K562 (cell line): ENCODE measurements around the gene CIB2. TPM values are rescaled to one million over a fixed set of nuclear protein-coding genes. Genes with fewer than 3 reads are reported as not detected.
A peak's percentile ranks its signal among the peaks of the same experiment; 100 is the strongest.

Source experiments
- CBFA2T3 ChIP-seq: fragments of 450-650 bp; IDR thresholded peaks from 2 replicates; pipeline ENCODE4 v1.6.1; 2017
- CCAR2 ChIP-seq: fragments of 200-400 bp; formaldehyde crosslinking; IDR thresholded peaks from 2 replicates; pipeline ENCODE4 v1.6.1; 2017; ENCODE audit warnings: mild to moderate bottlenecking, low read depth, low read length
- COPS2 ChIP-seq: fragments of 450-650 bp; conservative IDR thresholded peaks from 2 replicates; pipeline ENCODE4 v1.6.1; 2016; ENCODE audit warnings: mild to moderate bottlenecking, moderate library complexity
- DLX4 ChIP-seq: fragments of 250-450 bp; sonication (Bioruptor Pico); IDR thresholded peaks from 2 replicates; pipeline ENCODE4 v1.6.1; 2021; ENCODE audit warnings: mild to moderate bottlenecking
- E4F1 ChIP-seq: fragments of 250-450 bp; sonication (Bioruptor Pico); IDR thresholded peaks from 2 replicates; pipeline ENCODE4 v1.5.0; 2021; ENCODE audit warnings: mild to moderate bottlenecking, borderline replicate concordance
- ESRRA ChIP-seq: fragments of 450-650 bp; IDR thresholded peaks from 2 replicates; pipeline ENCODE4 v1.6.1; 2014; ENCODE audit warnings: low read depth, mild to moderate bottlenecking, moderate library complexity, borderline replicate concordance
- FOXJ2 ChIP-seq: fragments of 200-800 bp; sonication (Bioruptor generic); IDR thresholded peaks from 2 replicates; pipeline ENCODE4 v1.6.1; 2016; ENCODE audit warnings: missing genetic modification characterization, missing compliant biosample characterization
- GATAD2B ChIP-seq: fragments of 450-650 bp; IDR thresholded peaks from 2 replicates; pipeline ENCODE4 v1.6.1; 2017; ENCODE audit warnings: mild to moderate bottlenecking, borderline replicate concordance
- HDAC1 ChIP-seq, 2 experiments: fragments of 450-650 bp; IDR thresholded peaks; 2 replicates each; pipeline ENCODE4 v1.6.1; 2016 to 2017; ENCODE audit warnings: inconsistent platforms in 1 of 2, mild to moderate bottlenecking in 1 of 2, moderate library complexity in 1 of 2
- HIVEP1 ChIP-seq: fragments of 250-450 bp; sonication (Bioruptor Pico); IDR thresholded peaks from 2 replicates; pipeline ENCODE4 v1.4.0; 2020; ENCODE audit warnings: mild to moderate bottlenecking
- HNRNPL ChIP-seq: fragments of 200-400 bp; formaldehyde crosslinking; IDR thresholded peaks from 2 replicates; pipeline ENCODE4 v1.6.1; 2017; ENCODE audit warnings: low read depth, mild to moderate bottlenecking, low read length
- IRF2 ChIP-seq: sonication (generic); formaldehyde crosslinking; IDR thresholded peaks from 2 replicates; pipeline ENCODE4 v1.8.1; 2022; ENCODE audit warnings: mild to moderate bottlenecking, missing genetic modification reagents
- KHSRP ChIP-seq: fragments of 450-650 bp; IDR thresholded peaks from 2 replicates; pipeline ENCODE4 v1.6.1; 2017
- MCM7 ChIP-seq, 2 experiments: fragments of 450-650 bp; IDR thresholded peaks; 2 replicates each; pipeline ENCODE4 v1.6.1; 2016 to 2018
- MEF2D ChIP-seq: conservative IDR thresholded peaks from 2 replicates; pipeline ENCODE4 v1.6.1; 2016; ENCODE audit warnings: low read depth, missing genetic modification characterization, missing compliant biosample characterization
- MTA2 ChIP-seq: fragments of 450-650 bp; IDR thresholded peaks from 2 replicates; pipeline ENCODE4 v1.6.1; 2016; ENCODE audit warnings: low read depth
- MYC ChIP-seq, 2 experiments: fragments of 250-450 bp in 1 of 2; sonication (Bioruptor Pico) in 1 of 2; IDR thresholded peaks; 2 replicates each; pipeline versions ENCODE4 v1.5.1 to v1.6.1; 2012 to 2021; ENCODE audit warnings: low read depth in 2 of 2, borderline replicate concordance in 1 of 2, improper control_type of control experiment in 1 of 2, low read length in 1 of 2, mild to moderate bottlenecking in 1 of 2, moderate library complexity in 1 of 2
- PHF21A ChIP-seq: fragments of 450-650 bp; IDR thresholded peaks from 2 replicates; pipeline ENCODE4 v1.6.1; 2017; ENCODE audit warnings: low read depth, borderline replicate concordance
- PRPF4 ChIP-seq: fragments of 200-400 bp; formaldehyde crosslinking; IDR thresholded peaks from one replicate; pipeline ENCODE4 v1.6.1; 2017; ENCODE audit warnings: low read length, low read depth, mild to moderate bottlenecking; ENCODE audit not compliant: insufficient read depth, poor library complexity, severe bottlenecking
- TEAD1 ChIP-seq, 2 experiments: fragments of 450-650 bp in 1 of 2; sonication (generic) in 1 of 2; formaldehyde crosslinking; IDR thresholded peaks; 2 replicates each; pipeline versions ENCODE4 v1.4.0 to v1.8.0; 2020 to 2022; ENCODE audit warnings: mild to moderate bottlenecking in 2 of 2, missing genetic modification reagents in 1 of 2
- TEAD4 ChIP-seq, 2 experiments: sonication (generic) in 1 of 2; formaldehyde crosslinking in 1 of 2; IDR thresholded peaks; 2 replicates each; pipeline versions ENCODE4 v1.6.1 to v1.8.0; 2012 to 2022; ENCODE audit warnings: borderline replicate concordance in 1 of 2, inconsistent platforms in 1 of 2, low read length in 1 of 2, mild to moderate bottlenecking in 1 of 2, missing genetic modification reagents in 1 of 2
- TRIM28 ChIP-seq: fragments of 450-650 bp; IDR thresholded peaks from 2 replicates; pipeline ENCODE4 v1.6.1; 2017
- XRCC5 ChIP-seq: fragments of 200-400 bp; formaldehyde crosslinking; IDR thresholded peaks from 2 replicates; pipeline ENCODE4 v1.6.1; 2017; ENCODE audit warnings: low read depth, mild to moderate bottlenecking, low read length
- ZC3H11A ChIP-seq: IDR thresholded peaks from 2 replicates; pipeline ENCODE4 v1.6.1; 2012; ENCODE audit warnings: low read depth, low read length, improper control_type of control experiment
- ZFX ChIP-seq: sonication (generic); formaldehyde crosslinking; IDR thresholded peaks from 2 replicates; pipeline ENCODE4 v1.8.0; 2022; ENCODE audit warnings: mild to moderate bottlenecking, missing genetic modification reagents, moderate library complexity
- ZNF263 ChIP-seq: sonication (generic); formaldehyde crosslinking; IDR thresholded peaks from 2 replicates; pipeline ENCODE4 v1.8.0; 2022; ENCODE audit warnings: mild to moderate bottlenecking, missing genetic modification reagents, borderline replicate concordance
- polyA plus RNA-seq, 8 experiments: library from polyadenylated mRNA; depleted of rRNA in 4 of 8; stranded (reverse) in 5 of 8; unstranded in 3 of 8; fragments of >200 nt; fragmentation: Nextera tagmentation in 2 of 8; fragmentation: Illumina TruSeq in 1 of 8; extraction: Ambion mirVana in 2 of 8; extraction: Trizol in 1 of 8; gene quantifications; 2 replicates each; pipeline versions ENCODE4 v1.2.1 to v1.2.3, GENCODE V29; 2011 to 2014; ENCODE audit warnings: inconsistent platforms in 1 of 8, missing spikeins in 1 of 8
- total RNA-seq, 7 experiments: library from RNA; depleted of rRNA in 6 of 7; stranded (reverse); fragments of >200 nt in 6 of 7; fragmentation: Illumina TruSeq in 2 of 7; extraction: Trizol in 2 of 7; gene quantifications; 2 replicates each; pipeline versions ENCODE4 v1.2.1 to v1.2.3, GENCODE V29; 2011 to 2021; ENCODE audit warnings: low replicate concordance in 1 of 7

CIB2 gene
- total and polyA plus RNA-seq, 9 of the 15 experiments (the other 6 are each of a cell fraction or from before 2014, with no cell fraction given), result 1.5 to 37.4 (median 19.4) TPM

- no peak for TF ChIP-seq IRF2 (CRISPR knock-in tag)
- no peak for TF ChIP-seq CCAR2
- TF ChIP-seq TEAD4 (IDR thresholded peaks at IDR 0.05; ENCODE audit: low read length), result no peak
- TF ChIP-seq TEAD4 (CRISPR knock-in tag; IDR thresholded peaks at IDR 0.05; ENCODE audit: borderline replicate concordance), result no peak
- no peak for TF ChIP-seq MCM7 (IDR thresholded peaks at IDR 0.05)
- no peak for TF ChIP-seq MTA2
- no peak for TF ChIP-seq PRPF4
- TF ChIP-seq TEAD1 (CRISPR knock-in tag; IDR thresholded peaks at IDR 0.05), result no peak
- no peak for TF ChIP-seq ZC3H11A
- TF ChIP-seq HIVEP1 (CRISPR knock-in tag), result no peak
- TF ChIP-seq COPS2, result no peak
- no peak for TF ChIP-seq MEF2D (tag)
- peak; percentile 16; the same call in 1 of the 2 replicates for TF ChIP-seq CBFA2T3
- TF ChIP-seq HNRNPL, result no peak
- TF ChIP-seq XRCC5, result no peak
- TF ChIP-seq GATAD2B, result no peak
- TF ChIP-seq TRIM28, result no peak
- TF ChIP-seq DLX4, result no peak
- no peak for TF ChIP-seq FOXJ2 (tag)
- no peak for TF ChIP-seq HDAC1 (IDR thresholded peaks at IDR 0.05)
- TF ChIP-seq KHSRP, result no peak
- TF ChIP-seq E4F1, result no peak
- TF ChIP-seq ZNF263 (CRISPR knock-in tag), result no peak
- TF ChIP-seq ZFX, result no peak; the same call in 1 of the 2 replicates
- peak; percentile 69 for TF ChIP-seq ESRRA
- 0 out of 2 replicates have a peak, but pooled peaks have one; percentile 28 for TF ChIP-seq PHF21A
- no peak for TF ChIP-seq MYC (IDR thresholded peaks at IDR 0.05; ENCODE audit: low read depth, low read length)
- no peak for TF ChIP-seq MYC (CRISPR knock-in tag; IDR thresholded peaks at IDR 0.05; ENCODE audit: borderline replicate concordance, low read depth)
Measured at GRCh38 chr15:78149805-78150751, 18.8 kb upstream of the CIB2 start (continued).
